Muscle layer of colon (tissue), 2 donors: ENCODE measurements around the gene CFAP206.
A peak's percentile ranks its signal among the peaks of the same experiment; 100 is the strongest.

Experiments
- H3K27ac ChIP-seq: one replicate; pipeline ENCODE4 v1.7.0; 2013; ENCODE audit warnings: low read depth, mild to moderate bottlenecking, low read length, moderate library complexity
- H3K27me3 ChIP-seq, 2 donors: one replicate each; pipeline ENCODE4 v1.7.0; 2013; ENCODE audit warnings: low read length in 2 of 2, mild to moderate bottlenecking in 2 of 2; ENCODE audit not compliant: insufficient read depth in 2 of 2, control insufficient read depth in 1 of 2
- H3K36me3 ChIP-seq: one replicate; pipeline ENCODE4 v1.7.0; 2013; ENCODE audit warnings: mild to moderate bottlenecking, low read length; ENCODE audit not compliant: insufficient read depth
- H3K4me1 ChIP-seq: one replicate; pipeline ENCODE4 v1.7.0; 2013; ENCODE audit warnings: mild to moderate bottlenecking, low read length; ENCODE audit not compliant: insufficient read depth
- H3K4me3 ChIP-seq, 2 donors: one replicate each; pipeline ENCODE4 v1.7.0; 2013; ENCODE audit warnings: low read length in 2 of 2, low read depth in 1 of 2, mild to moderate bottlenecking in 1 of 2, moderate library complexity in 1 of 2
- H3K9ac ChIP-seq: one replicate; pipeline ENCODE4 v1.7.0; 2013; ENCODE audit warnings: low read length
- H3K9me3 ChIP-seq: one replicate; pipeline ENCODE4 v1.7.0; 2013; ENCODE audit warnings: mild to moderate bottlenecking, low read length
- donor health status: abdominal sarcoma.
- donor health status: Adenocarcinoma of cecum.

CFAP206 gene

GRCh38 chr6:87430499-87430898, 22.7 kb downstream of the CFAP206 start:
- no peak overlapping the region for H3K4me3 ChIP-seq

GRCh38 chr6:87431263-87431662, 23.5 kb downstream of the CFAP206 start:
- Histone ChIP-seq H3K9ac (no peak overlapping the region), H3K36me3 (no peaks in the 10 kb centered on the region), H3K9me3 (no peaks in the 10 kb centered on the region), H3K27me3 (no peaks in the 10 kb centered on the region), H3K27ac (no peak overlapping the region), H3K4me3 (no peak overlapping the region), H3K4me1 (no peaks in the 10 kb centered on the region)

More at GRCh38 chr6:87430499-87430898, 22.7 kb downstream of the CFAP206 start:
- Histone ChIP-seq H3K9ac (no peak overlapping the region), H3K27me3 (no peaks in the 10 kb centered on the region), H3K27ac (no peak overlapping the region), H3K4me1 (no peaks in the 10 kb centered on the region), H3K9me3 (no peaks in the 10 kb centered on the region), H3K36me3 (no peaks in the 10 kb centered on the region)

GRCh38 chr6:87436435-87436834, 28.7 kb downstream of the CFAP206 start:
- H3K9me3 ChIP-seq: no peaks in the 10 kb centered on the region
- no peak overlapping the region for H3K27ac ChIP-seq
- no peak overlapping the region for H3K9ac ChIP-seq
- H3K27me3 ChIP-seq: no peaks in the 10 kb centered on the region
- no peak overlapping the region for H3K4me3 ChIP-seq
- no peaks in the 10 kb centered on the region for H3K36me3 ChIP-seq
- H3K4me1 ChIP-seq: no peaks in the 10 kb centered on the region

GRCh38 chr6:87441711-87442110, 33.9 kb downstream of the CFAP206 start:
- H3K27me3 ChIP-seq: no peaks in the 10 kb centered on the region
- H3K36me3 ChIP-seq: no peaks in the 10 kb centered on the region

GRCh38 chr6:87444362-87444761, 36.6 kb downstream of the CFAP206 start:
- Histone ChIP-seq H3K9ac (no peak overlapping the region), H3K36me3 (no peaks in the 10 kb centered on the region), H3K27me3 (no peaks in the 10 kb centered on the region), H3K9me3 (no peaks in the 10 kb centered on the region), H3K4me1 (no peaks in the 10 kb centered on the region), H3K4me3 (no peak overlapping the region), H3K27ac (no peak overlapping the region)

More at GRCh38 chr6:87441711-87442110, 33.9 kb downstream of the CFAP206 start:
- no peak overlapping the region for H3K4me3 ChIP-seq
- no peaks in the 10 kb centered on the region for H3K9me3 ChIP-seq
- H3K9ac ChIP-seq: no peak overlapping the region
- H3K4me1 ChIP-seq: no peaks in the 10 kb centered on the region
- no peak overlapping the region for H3K27ac ChIP-seq

- no peaks in the 10 kb centered on the region for H3K4me1 ChIP-seq
Observed at GRCh38 chr6:87465051-87465450, 57.3 kb downstream of the CFAP206 start.

GRCh38 chr6:87472525-87473418, 65.0 kb downstream of the CFAP206 start, which contains the start of gene SLC35A1:
Gene SLC35A1, plus strand, starts transcription at chr6:87472974. Its CDS starts 30 bp downstream, at chr6:87473004.
- Histone ChIP-seq H3K4me1 (peaks cover 10% of the 10 kb centered on the region), H3K27me3 (no peaks in the 10 kb centered on the region)

More at GRCh38 chr6:87465051-87465450, 57.3 kb downstream of the CFAP206 start:
- Histone ChIP-seq H3K9me3 (no peaks in the 10 kb centered on the region), H3K9ac (no peak overlapping the region), H3K4me3 (no peak overlapping the region), H3K27ac (no peak overlapping the region), H3K27me3 (no peaks in the 10 kb centered on the region), H3K36me3 (no peaks in the 10 kb centered on the region)

GRCh38 chr6:87473419-87473903, 65.7 kb downstream of the CFAP206 start:
- Histone ChIP-seq H3K9me3 (no peaks in the 10 kb centered on the region), H3K4me3 (peak overlapping the region; percentile 84 to 96), H3K27ac (peak overlapping the region; percentile 88), H3K36me3 (no peaks in the 10 kb centered on the region), H3K4me1 (peaks cover 10% of the 10 kb centered on the region), H3K27me3 (no peaks in the 10 kb centered on the region), H3K9ac (peak overlapping the region; percentile 75)

More at GRCh38 chr6:87472525-87473418, 65.0 kb downstream of the CFAP206 start, which contains the start of gene SLC35A1:
- no peaks in the 10 kb centered on the region for H3K9me3 ChIP-seq
- H3K9ac ChIP-seq: peak within 1 kb of the TSS; percentile 75
- H3K36me3 ChIP-seq: no peaks in the 10 kb centered on the region
- peak within 1 kb of the TSS; percentile 84 to 96 for H3K4me3 ChIP-seq
- peak within 1 kb of the TSS; percentile 88 for H3K27ac ChIP-seq

GRCh38 chr6:87481931-87482330, 74.2 kb downstream of the CFAP206 start:
- Histone ChIP-seq H3K36me3 (peaks cover 3% of the 10 kb centered on the region), H3K27me3 (no peaks in the 10 kb centered on the region), H3K9ac (no peak overlapping the region), H3K4me3 (no peak overlapping the region), H3K4me1 (no peaks in the 10 kb centered on the region), H3K9me3 (no peaks in the 10 kb centered on the region), H3K27ac (no peak overlapping the region)

- Histone ChIP-seq H3K9ac (no peak overlapping the region), H3K27ac (no peak overlapping the region), H3K4me1 (no peaks in the 10 kb centered on the region), H3K27me3 (no peaks in the 10 kb centered on the region), H3K36me3 (peaks cover 3% of the 10 kb centered on the region), H3K4me3 (no peak overlapping the region), H3K9me3 (no peaks in the 10 kb centered on the region)
Observed at GRCh38 chr6:87482366-87482765, 74.6 kb downstream of the CFAP206 start.

- no peak overlapping the region for H3K4me3 ChIP-seq
- no peaks in the 10 kb centered on the region for H3K27me3 ChIP-seq
- no peaks in the 10 kb centered on the region for H3K4me1 ChIP-seq
- H3K27ac ChIP-seq: no peak overlapping the region
- no peaks in the 10 kb centered on the region for H3K9me3 ChIP-seq
- peaks cover 3% of the 10 kb centered on the region for H3K36me3 ChIP-seq
- H3K9ac ChIP-seq: no peak overlapping the region
Observed at GRCh38 chr6:87483929-87484328, 76.2 kb downstream of the CFAP206 start.
